Fibroblast of lung (primary cell): ENCODE data around the gene CIPC. TPM values are rescaled to one million over a fixed set of nuclear protein-coding genes. Genes with fewer than 3 reads are reported as not detected.

Source experiments
- DNase-seq, 2 donors: peaks; one replicate each; pipeline versions ENCODE4 v3.0.0 to v3.0.0-alpha.2; 2010; ENCODE audit warnings: low read depth in 2 of 2
- H2AFZ ChIP-seq: 2 replicates; pipeline ENCODE4 v1.5.1; 2012; ENCODE audit warnings: low read length, control low read depth, inconsistent platforms
- H3K27ac ChIP-seq: 2 replicates; pipeline ENCODE4 v1.5.1; 2011; ENCODE audit warnings: low read length, control low read depth; ENCODE audit not compliant: insufficient read depth
- H3K27me3 ChIP-seq: 2 replicates; pipeline ENCODE4 v1.5.1; 2011; ENCODE audit warnings: mild to moderate bottlenecking, low read length; ENCODE audit not compliant: control insufficient read depth, insufficient read depth
- H3K36me3 ChIP-seq: 2 replicates; pipeline ENCODE4 v1.5.1; 2011; ENCODE audit warnings: low read length; ENCODE audit not compliant: control insufficient read depth, insufficient read depth
- H3K4me1 ChIP-seq: 2 replicates; pipeline ENCODE4 v1.5.1; 2011; ENCODE audit warnings: low read length; ENCODE audit not compliant: control insufficient read depth, insufficient read depth; ENCODE audit errors: extremely low read depth
- H3K4me2 ChIP-seq: 2 replicates; pipeline ENCODE4 v1.5.1; 2011; ENCODE audit warnings: low read length, control low read depth; ENCODE audit not compliant: insufficient read depth; ENCODE audit errors: extremely low read depth
- H3K4me3 ChIP-seq, 4 experiments: fragments of 200-600 bp in 1 of 4; sonication (generic) in 1 of 4; replicated peaks in 1 of 4; 2 replicates each; pipeline ENCODE4 v1.5.1; 2011 to 2016; ENCODE audit warnings: low read length in 4 of 4, low read depth in 3 of 4, mild to moderate bottlenecking in 3 of 4, control low read depth in 2 of 4, inconsistent platforms in 1 of 4, mixed read lengths in 1 of 4; ENCODE audit not compliant: insufficient read depth in 1 of 4; ENCODE audit errors: control extremely low read depth in 1 of 4
- H3K79me2 ChIP-seq: 2 replicates; pipeline ENCODE4 v1.5.1; 2012; ENCODE audit warnings: mild to moderate bottlenecking, low read length, inconsistent platforms; ENCODE audit not compliant: control insufficient read depth, insufficient read depth
- H3K9ac ChIP-seq: 2 replicates; pipeline ENCODE4 v1.5.1; 2011; ENCODE audit warnings: mild to moderate bottlenecking, low read length, control low read depth; ENCODE audit not compliant: insufficient read depth
- H3K9me3 ChIP-seq: 2 replicates; pipeline ENCODE4 v1.5.1; 2012; ENCODE audit warnings: low read depth, low read length; ENCODE audit not compliant: control insufficient read depth, insufficient read depth
- H4K20me1 ChIP-seq: 2 replicates; pipeline ENCODE4 v1.5.1; 2011; ENCODE audit warnings: low read length; ENCODE audit not compliant: control insufficient read depth, insufficient read depth; ENCODE audit errors: extremely low read depth
- CTCF ChIP-seq, 2 donors: IDR thresholded peaks in 1 of 2; conservative IDR thresholded peaks in 1 of 2; 1 replicate in 1 of 2; 2 replicates in 1 of 2; pipeline ENCODE4 v1.5.1; 2011 to 2012; ENCODE audit warnings: low read length in 2 of 2, control low read depth in 1 of 2, inconsistent platforms in 1 of 2, low read depth in 1 of 2, mild to moderate bottlenecking in 1 of 2
- EZH2 ChIP-seq: IDR thresholded peaks from 2 replicates; pipeline ENCODE4 v1.5.1; 2012; ENCODE audit warnings: low read length, control low read depth, mild to moderate bottlenecking; ENCODE audit errors: missing control alignments
- polyA plus RNA-seq, 2 donors: library from polyadenylated mRNA; depleted of rRNA in 1 of 2; stranded (reverse) in 1 of 2; unstranded in 1 of 2; fragments of >200 nt; gene quantifications; 2 replicates each; pipeline ENCODE4 v1.2.1, GENCODE V29; 2011 to 2012; ENCODE audit warnings: missing spikeins in 1 of 2
- total RNA-seq: library from RNA; depleted of rRNA; stranded (reverse); fragments of >200 nt; gene quantifications from 2 replicates; pipeline ENCODE4 v1.2.1, GENCODE V29; 2014

The CIPC gene
- total and polyA plus RNA-seq, 2 donors (not counting 1 experiment from before 2014, with no cell fraction given): 12.1 to 12.8 TPM

GRCh38 chr14:77055981-77056380 is 42.1 kb upstream of the CIPC start:
- no peaks in the 10 kb centered on the region for H3K9me3 ChIP-seq
- no peaks in the 10 kb centered on the region for H4K20me1 ChIP-seq
- H3K36me3 ChIP-seq: no peaks in the 10 kb centered on the region
- no peak overlapping the region for H3K27ac ChIP-seq
- H3K79me2 ChIP-seq: no peaks in the 10 kb centered on the region
- peaks cover 10% of the 10 kb centered on the region for H3K4me1 ChIP-seq
- no peak overlapping the region for H3K4me3 ChIP-seq
- TF ChIP-seq EZH2: no peak
- no peak for TF ChIP-seq CTCF (conservative IDR thresholded peaks at IDR 0.05 in 1 of 2, IDR thresholded peaks at IDR 0.05 in 1 of 2; ENCODE audit: low read depth in 1 of 2, low read length in 2 of 2)
- peak in 1 of 2 donors; percentile 53 for DNase-seq
- H3K27me3 ChIP-seq: no peaks in the 10 kb centered on the region
- no peak overlapping the region for H3K4me2 ChIP-seq
- H2AFZ ChIP-seq: no peak overlapping the region
- H3K9ac ChIP-seq: no peak overlapping the region

GRCh38 chr14:77058117-77058516 is 39.9 kb upstream of the CIPC start:
- no peak overlapping the region for H3K9ac ChIP-seq
- no peaks in the 10 kb centered on the region for H4K20me1 ChIP-seq
- H3K27me3 ChIP-seq: no peaks in the 10 kb centered on the region
- no peaks in the 10 kb centered on the region for H3K36me3 ChIP-seq
- H2AFZ ChIP-seq: no peak overlapping the region
- H3K27ac ChIP-seq: no peak overlapping the region
- DNase-seq: no peak
- H3K4me2 ChIP-seq: no peak overlapping the region
- H3K79me2 ChIP-seq: no peaks in the 10 kb centered on the region
- TF ChIP-seq CTCF (conservative IDR thresholded peaks at IDR 0.05 in 1 of 2, IDR thresholded peaks at IDR 0.05 in 1 of 2; ENCODE audit: low read depth in 1 of 2, low read length in 2 of 2): no peak
- TF ChIP-seq EZH2: no peak
- peaks cover 6% of the 10 kb centered on the region for H3K4me1 ChIP-seq
- no peaks in the 10 kb centered on the region for H3K9me3 ChIP-seq
- no peak overlapping the region for H3K4me3 ChIP-seq

GRCh38 chr14:77058785-77059184 is 39.3 kb upstream of the CIPC start:
- H3K4me3 ChIP-seq: no peak overlapping the region
- H3K9me3 ChIP-seq: no peaks in the 10 kb centered on the region
- H3K27me3 ChIP-seq: no peaks in the 10 kb centered on the region
- H3K79me2 ChIP-seq: no peaks in the 10 kb centered on the region
- TF ChIP-seq EZH2 (no peak), CTCF (conservative IDR thresholded peaks at IDR 0.05 in 1 of 2, IDR thresholded peaks at IDR 0.05 in 1 of 2; ENCODE audit: low read depth in 1 of 2, low read length in 2 of 2) (no peak)
- no peak overlapping the region for H2AFZ ChIP-seq
- H3K27ac ChIP-seq: no peak overlapping the region
- H3K4me2 ChIP-seq: no peak overlapping the region
- no peaks in the 10 kb centered on the region for H3K36me3 ChIP-seq
- no peak overlapping the region for H3K9ac ChIP-seq
- no peak for DNase-seq
- H3K4me1 ChIP-seq: peaks cover 6% of the 10 kb centered on the region
- H4K20me1 ChIP-seq: no peaks in the 10 kb centered on the region
